GM19467 (cell line): ENCODE data around the gene PCDHA6.
"Not testable (repeated sequence)": the region's sequence is repeated elsewhere in the genome, so short reads cannot be mapped to it uniquely, and the experiment has no call there.

ENCODE experiments used
- ATAC-seq: cut with Tn5 transposase; IDR thresholded peaks from one replicate; pipeline ENCODE4 v1.9.1; 2021; ENCODE audit warnings: mild to moderate bottlenecking, moderate library complexity; ENCODE audit not compliant: unreplicated experiment

The PCDHA6 gene

DNA sequence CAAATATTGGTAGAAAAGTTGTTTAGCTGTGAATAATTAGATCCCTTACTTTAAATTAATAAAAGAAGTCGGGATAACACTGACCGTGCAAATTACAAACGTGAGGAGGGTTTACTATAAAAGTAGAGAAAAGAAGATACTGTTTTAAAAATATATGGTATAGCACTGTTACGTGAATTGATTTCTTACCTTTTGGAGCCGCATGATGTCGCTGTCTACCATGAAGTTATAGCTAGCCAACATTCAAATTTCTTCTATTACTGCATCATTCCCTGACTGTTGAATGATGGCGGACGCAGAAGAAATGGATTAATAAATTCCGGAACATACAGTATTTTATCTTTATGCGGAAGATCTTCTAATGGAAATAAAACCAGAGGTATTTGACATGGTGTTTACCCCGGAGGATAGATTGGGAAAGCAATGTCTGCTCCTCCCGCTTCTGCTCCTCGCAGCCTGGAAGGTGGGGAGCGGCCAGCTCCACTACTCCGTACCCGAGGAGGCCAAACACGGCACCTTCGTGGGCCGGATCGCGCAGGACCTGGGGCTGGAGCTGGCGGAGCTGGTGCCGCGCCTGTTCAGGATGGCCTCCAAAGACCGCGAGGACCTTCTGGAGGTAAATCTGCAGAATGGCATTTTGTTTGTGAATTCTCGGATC is at the start of gene PCDHA6:
Gene PCDHA6 (plus strand): TSS at position 257 of the 658 bp plus-strand sequence. CDS start 132 bp downstream, at position 389.
- no peak for ATAC-seq

- ATAC-seq = no peak
Measured at GRCh38 chr5:140780512-140780911, 47.2 kb upstream of the PCDHA6 start.

DNA sequence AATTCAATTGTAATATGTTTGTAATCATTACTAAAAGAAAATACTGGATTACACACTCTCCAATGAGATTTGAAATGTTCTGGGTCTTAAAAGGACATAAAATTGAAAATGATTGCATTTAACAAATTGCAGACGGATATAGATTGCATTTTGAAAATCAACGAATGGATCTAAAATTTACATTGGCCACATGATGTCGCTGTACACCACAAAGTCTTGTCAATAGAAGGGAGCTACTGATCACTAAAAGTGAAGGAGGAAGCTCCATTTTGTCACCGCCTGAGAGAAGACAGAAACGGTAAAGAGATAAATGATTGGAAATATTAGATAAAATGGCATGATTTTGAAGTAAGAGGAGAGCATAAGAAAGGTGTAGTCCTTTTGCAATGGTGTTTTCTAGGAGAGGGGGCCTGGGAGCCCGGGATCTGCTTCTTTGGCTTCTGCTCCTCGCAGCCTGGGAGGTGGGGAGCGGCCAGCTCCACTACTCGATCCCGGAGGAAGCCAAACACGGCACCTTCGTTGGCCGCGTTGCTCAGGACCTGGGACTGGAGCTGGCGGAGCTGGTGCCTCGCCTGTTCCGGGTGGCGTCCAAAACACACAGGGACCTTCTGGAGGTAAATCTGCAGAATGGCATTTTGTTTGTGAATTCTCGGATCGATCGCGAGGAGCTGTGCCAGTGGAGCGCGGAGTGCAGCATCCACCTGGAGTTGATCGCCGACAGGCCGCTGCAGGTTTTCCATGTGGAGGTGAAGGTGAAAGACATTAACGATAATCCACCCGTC is 41.7 kb upstream of the PCDHA6 start, which contains the start of gene PCDHA1:
Gene PCDHA1 (plus strand): TSS at position 236 of the 782 bp plus-strand sequence.
- no peak for ATAC-seq

DNA sequence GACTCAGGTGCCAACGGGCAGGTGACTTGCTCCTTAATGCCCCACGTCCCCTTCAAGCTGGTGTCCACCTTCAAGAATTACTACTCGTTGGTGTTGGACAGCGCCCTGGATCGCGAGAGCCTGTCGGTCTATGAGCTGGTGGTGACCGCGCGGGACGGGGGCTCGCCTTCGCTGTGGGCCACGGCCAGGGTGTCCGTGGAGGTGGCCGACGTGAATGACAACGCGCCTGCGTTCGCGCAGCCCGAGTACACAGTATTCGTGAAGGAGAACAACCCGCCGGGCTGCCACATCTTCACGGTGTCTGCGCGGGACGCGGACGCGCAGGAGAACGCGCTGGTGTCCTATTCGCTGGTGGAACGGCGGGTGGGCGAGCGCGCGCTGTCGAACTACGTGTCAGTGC is 40.3 kb upstream of the PCDHA6 start:
- not testable (repeated sequence) for ATAC-seq

- ATAC-seq = not testable (repeated sequence)
Measured at GRCh38 chr5:140787849-140788504, 39.8 kb upstream of the PCDHA6 start.

GRCh38 chr5:140791089-140791488 is 36.7 kb upstream of the PCDHA6 start:
- no peak for ATAC-seq

- ATAC-seq = no peak
Measured at GRCh38 chr5:140794595-140795258, 33.0 kb upstream of the PCDHA6 start, which contains the start of gene PCDHA2. TSS of gene PCDHA2 (plus strand) at chr5:140794852.

- no peak for ATAC-seq
Measured at GRCh38 chr5:140795259-140795641, 32.5 kb upstream of the PCDHA6 start.

DNA sequence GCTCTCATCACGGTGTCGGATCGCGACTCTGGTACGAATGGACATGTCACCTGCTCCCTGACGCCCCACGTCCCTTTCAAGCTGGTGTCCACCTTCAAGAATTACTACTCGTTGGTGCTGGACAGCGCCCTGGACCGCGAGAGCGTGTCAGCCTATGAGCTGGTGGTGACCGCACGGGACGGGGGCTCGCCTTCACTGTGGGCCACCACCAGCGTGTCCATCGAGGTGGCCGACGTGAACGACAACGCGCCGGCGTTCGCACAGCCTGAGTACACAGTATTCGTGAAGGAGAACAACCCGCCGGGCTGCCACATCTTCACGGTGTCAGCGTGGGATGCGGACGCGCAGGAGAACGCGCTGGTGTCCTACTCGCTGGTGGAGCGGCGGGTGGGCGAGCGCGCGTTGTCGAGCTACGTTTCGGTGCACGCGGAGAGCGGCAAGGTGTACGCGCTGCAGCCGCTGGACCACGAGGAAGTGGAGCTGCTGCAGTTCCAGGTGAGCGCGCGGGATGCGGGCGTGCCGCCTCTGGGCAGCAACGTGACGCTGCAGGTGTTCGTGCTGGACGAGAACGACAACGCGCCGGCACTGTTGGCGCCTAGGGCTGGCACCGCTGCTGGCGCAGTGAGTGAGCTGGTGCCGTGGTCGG is 31.6 kb upstream of the PCDHA6 start:
- ATAC-seq = not testable (repeated sequence)

GRCh38 chr5:140796718-140797095 is 31.1 kb upstream of the PCDHA6 start:
- ATAC-seq = no peak

GRCh38 chr5:140800816-140801493 is 26.8 kb upstream of the PCDHA6 start, which contains the start of gene PCDHA3:
TSS of gene PCDHA3 (plus strand) at chr5:140801057.
- no peak for ATAC-seq

- no peak for ATAC-seq
Measured at GRCh38 chr5:140801494-140801841, 26.3 kb upstream of the PCDHA6 start.

- not testable (repeated sequence) for ATAC-seq
Measured at GRCh38 chr5:140802381-140802780, 25.4 kb upstream of the PCDHA6 start.

GRCh38 chr5:140802781-140803271 is 24.9 kb upstream of the PCDHA6 start:
- no peak for ATAC-seq

- no peak for ATAC-seq
Measured at GRCh38 chr5:140806834-140807775, 20.7 kb upstream of the PCDHA6 start, which contains the start of gene PCDHA4. TSS of gene PCDHA4 (plus strand) at chr5:140807068.

- not testable (repeated sequence) for ATAC-seq
Measured at GRCh38 chr5:140808241-140808888, 19.4 kb upstream of the PCDHA6 start.

GRCh38 chr5:140808889-140809291 is 18.9 kb upstream of the PCDHA6 start:
- ATAC-seq = no peak
